Lower leg skin (tissue), 4 donors: ENCODE data around the gene ABCG5. TPM values are rescaled to one million over a fixed set of nuclear protein-coding genes. Genes with fewer than 3 reads are reported as not detected.
A peak's percentile ranks its signal among the peaks of the same experiment; 100 is the strongest.

Experiments
- DNase-seq, 2 donors: peaks; one replicate each; pipeline ENCODE4 v3.0.0-alpha.2; 2019; ENCODE audit warnings: low spot score in 2 of 2
- H3K4me3 ChIP-seq: fragments of 200-600 bp; sonication (generic); 2 replicates; pipeline ENCODE4 v1.5.1; 2017; ENCODE audit warnings: mild to moderate bottlenecking, low read depth; ENCODE audit not compliant: poor library complexity, severe bottlenecking
- CTCF ChIP-seq, 3 donors: fragments of 450-650 bp; IDR thresholded peaks; one replicate each; pipeline ENCODE4 v1.5.1; 2016; ENCODE audit warnings: antibody characterized with exemption in 3 of 3, mild to moderate bottlenecking in 3 of 3, moderate library complexity in 2 of 3
- POLR2A ChIP-seq, 2 donors: fragments of 450-650 bp; IDR thresholded peaks; one replicate each; pipeline ENCODE4 v1.6.1; 2016 to 2017; ENCODE audit warnings: antibody characterized with exemption in 2 of 2, mild to moderate bottlenecking in 1 of 2, moderate library complexity in 1 of 2
- WGBS, 2 donors: methylation state at CpG; one replicate each; pipeline ENCODE4 v1.1.5; 2018; 5-methylcytosine and 5-hydroxymethylcytosine counted together
- intact Hi-C: fragments of 100-400 bp; cut with DNase I; formaldehyde crosslinking; loops from one replicate; pipeline ENCODE4 v1.15.0; 2023; ENCODE audit warnings: low total_unique reads
- total RNA-seq, 4 donors: library from RNA; depleted of rRNA; stranded (reverse); fragments of >200 nt; gene quantifications; one replicate each; pipeline ENCODE4 v1.1.0, GENCODE V29; 2016

ABCG5 gene
- total RNA-seq, 4 donors from 2014 or later: not detected

- intact Hi-C loops: no loop called here
- H3K4me3 ChIP-seq: no peak overlapping the region
- WGBS, 2 donors: 89 to 93% methylated on average over 2 of the region's 2 CpGs
- DNase-seq: no peak
- TF ChIP-seq POLR2A (IDR thresholded peaks at IDR 0.05) (no peak), CTCF (IDR thresholded peaks at IDR 0.05) (no peak)
These were observed 14.1 kb downstream of the ABCG5 start for GRCh38 chr2:43824512-43824911.

GRCh38 chr2:43823751-43824150 is 14.9 kb downstream of the ABCG5 start:
- TF ChIP-seq CTCF (IDR thresholded peaks at IDR 0.05) (no peak), POLR2A (IDR thresholded peaks at IDR 0.05) (no peak)
- intact Hi-C loops: no loop called here
- no peak overlapping the region for H3K4me3 ChIP-seq
- WGBS, 2 donors: 88 to 91% methylated on average over 11 of the region's 11 CpGs
- no peak for DNase-seq

GRCh38 chr2:43822839-43823238 is 15.8 kb downstream of the ABCG5 start:
- WGBS, 2 donors: 75 to 86% methylated on average over 7 of the region's 7 CpGs
- TF ChIP-seq POLR2A (IDR thresholded peaks at IDR 0.05) (no peak), CTCF (IDR thresholded peaks at IDR 0.05) (no peak)

GRCh38 chr2:43819491-43820163 is 19.0 kb downstream of the ABCG5 start:
- no peak for DNase-seq
- intact Hi-C loops: no loop called here
- no peak for TF ChIP-seq POLR2A (IDR thresholded peaks at IDR 0.05)
- TF ChIP-seq CTCF (IDR thresholded peaks at IDR 0.05): no peak
- no peak overlapping the region for H3K4me3 ChIP-seq
- WGBS, 2 donors: 82 to 85% methylated on average over 7 of the region's 7 CpGs

More at GRCh38 chr2:43822839-43823238, 15.8 kb downstream of the ABCG5 start:
- no peak for DNase-seq
- H3K4me3 ChIP-seq: no peak overlapping the region
- intact Hi-C loops: no loop called here

GRCh38 chr2:43818761-43819160 is 19.9 kb downstream of the ABCG5 start:
- 57 to 59% methylated on average over 5 of the region's 5 CpGs for WGBS, 2 donors
- H3K4me3 ChIP-seq: no peak overlapping the region
- DNase-seq: peak in 1 of 2 donors; percentile 44
- intact Hi-C loops: no loop called here
- no peak for TF ChIP-seq POLR2A (IDR thresholded peaks at IDR 0.05)
- TF ChIP-seq CTCF (IDR thresholded peaks at IDR 0.05): no peak

- TF ChIP-seq POLR2A (IDR thresholded peaks at IDR 0.05) (no peak), CTCF (IDR thresholded peaks at IDR 0.05) (no peak)
- H3K4me3 ChIP-seq: no peak overlapping the region
- WGBS, 2 donors: 78% methylated on average over 3 of the region's 3 CpGs
- DNase-seq: no peak
- intact Hi-C loops: no loop called here
These were observed 23.9 kb downstream of the ABCG5 start for GRCh38 chr2:43814711-43815110.
